Measurements from ENCODE around the gene GRXCR1. TPM values are rescaled to one million over a fixed set of nuclear protein-coding genes. Genes with fewer than 3 reads are reported as not detected.
A peak's percentile ranks its signal among the peaks of the same experiment; 100 is the strongest.

The GRXCR1 gene
- total RNA-seq, 2 experiments from 2014 or later: not detected

DNA sequence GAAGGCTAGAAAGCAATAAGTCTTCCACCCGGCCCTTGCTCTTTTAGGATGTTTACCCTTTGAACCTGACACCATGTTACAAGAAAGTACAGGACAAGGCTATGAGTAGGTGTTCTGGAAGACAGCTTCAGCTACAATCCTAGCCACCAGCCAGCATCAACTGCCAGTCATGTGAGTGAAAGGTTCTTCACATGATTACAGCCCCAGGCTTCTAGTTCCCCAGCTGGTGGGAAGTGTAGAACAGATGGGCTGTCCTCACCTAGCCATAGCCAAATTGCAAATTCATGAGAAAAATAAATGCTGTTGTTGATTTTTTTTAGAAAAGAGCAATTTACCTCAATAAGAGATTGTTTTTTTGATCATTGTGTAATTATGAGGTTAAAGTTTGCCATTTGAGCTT, 60.8 kb downstream of the GRXCR1 start:
- H3K36me3 Mint-ChIP-seq (ENCODE audit: low read depth): no peaks in the 10 kb centered on the region
- H3K27ac Mint-ChIP-seq: no peak overlapping the region
- H3K27me3 Mint-ChIP-seq (ENCODE audit: low read depth): peaks cover 2% of the 10 kb centered on the region
- H3K4me3 Mint-ChIP-seq: no peak overlapping the region
- no peaks in the 10 kb centered on the region for H3K9me3 Mint-ChIP-seq
- no peaks in the 10 kb centered on the region for H3K4me1 Mint-ChIP-seq (ENCODE audit: low read depth)
- DNase-seq: no peak
- CTCF ChIA-PET: no interaction called here
- intact Hi-C loops (cut with micrococcal nuclease): no loop called here

DNA sequence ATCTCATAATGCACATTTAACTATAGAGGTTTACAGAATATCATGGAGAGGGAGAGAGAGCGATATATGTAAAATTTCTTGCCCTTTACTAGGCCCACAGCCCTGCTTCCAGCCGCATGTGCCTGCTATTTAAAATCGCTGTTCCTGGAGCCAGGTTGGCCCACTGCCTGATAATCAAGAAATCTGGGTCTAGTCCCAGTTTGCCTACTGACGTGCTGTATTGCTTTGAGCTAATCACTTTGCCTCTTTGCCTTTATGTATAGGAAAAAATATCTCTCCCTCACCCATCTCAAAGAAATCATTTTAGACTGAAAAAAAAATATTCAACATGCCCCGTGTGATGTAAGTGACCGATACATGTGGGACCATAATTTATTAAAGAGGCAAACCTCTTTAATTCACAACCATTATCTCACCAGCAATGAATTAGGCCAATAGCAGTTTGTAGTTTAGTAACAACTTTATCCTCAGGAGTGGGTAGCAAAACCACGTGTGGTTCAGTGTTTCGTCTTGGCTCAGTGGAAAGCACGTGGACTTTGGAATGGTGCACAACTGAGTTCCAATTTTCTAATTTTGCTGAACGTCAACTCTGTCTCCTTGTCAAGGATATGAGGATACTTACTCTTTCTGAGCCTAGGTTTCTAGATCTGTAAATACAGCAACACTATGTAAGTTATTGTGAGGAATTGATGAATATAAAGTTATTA, 62.6 kb downstream of the GRXCR1 start:
- no peaks in the 10 kb centered on the region for H3K4me1 Mint-ChIP-seq (ENCODE audit: low read depth)
- H3K4me3 Mint-ChIP-seq: no peak overlapping the region
- H3K9me3 Mint-ChIP-seq: no peaks in the 10 kb centered on the region
- H3K27ac Mint-ChIP-seq: no peak overlapping the region
- DNase-seq: no peak
- H3K27me3 Mint-ChIP-seq (ENCODE audit: low read depth): peaks cover 2% of the 10 kb centered on the region
- CTCF ChIA-PET: no interaction called here
- intact Hi-C loops (cut with micrococcal nuclease): no loop called here
- H3K36me3 Mint-ChIP-seq (ENCODE audit: low read depth): no peaks in the 10 kb centered on the region

DNA sequence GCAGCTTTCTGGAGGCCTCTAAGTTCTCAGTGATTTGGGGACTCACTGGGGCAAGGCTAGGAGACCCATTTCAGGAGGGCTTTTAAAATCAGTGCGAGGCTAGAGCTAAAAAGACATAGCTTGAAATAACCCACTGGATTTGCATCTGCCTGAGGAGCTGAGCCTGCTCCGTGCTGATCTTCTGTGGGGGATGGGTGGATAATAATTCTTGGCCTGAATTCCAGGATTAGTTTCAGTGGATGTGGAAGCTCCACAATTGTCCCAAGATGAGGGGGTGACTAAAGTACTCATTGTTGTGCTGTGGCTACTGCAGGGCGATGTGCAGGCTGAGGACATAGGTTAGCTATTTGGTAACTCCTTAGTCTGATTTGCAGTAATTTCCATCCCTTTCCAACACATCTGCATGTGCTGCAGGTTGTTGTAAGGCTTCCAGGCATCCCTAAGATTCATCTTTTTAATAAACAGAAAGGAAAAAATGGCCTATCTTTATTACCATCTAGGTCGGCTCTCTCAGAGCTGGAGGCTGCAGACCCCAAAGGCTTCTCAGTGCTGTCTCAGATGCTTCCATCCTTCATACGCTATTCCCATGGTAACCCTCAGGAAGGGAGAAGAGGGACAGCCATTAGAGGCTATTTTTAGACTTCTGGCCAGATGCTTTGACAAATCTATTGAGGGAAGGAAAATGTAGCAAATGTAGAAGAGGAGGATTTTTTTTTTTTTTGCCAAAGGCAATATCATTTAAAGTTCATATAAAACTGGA, 63.4 kb downstream of the GRXCR1 start:
- no peak for DNase-seq
- intact Hi-C loops (cut with micrococcal nuclease): no loop called here
- CTCF ChIA-PET: no interaction called here
- Mint-ChIP-seq H3K4me3 (no peak overlapping the region), H3K9me3 (no peaks in the 10 kb centered on the region), H3K4me1 (ENCODE audit: low read depth) (no peaks in the 10 kb centered on the region), H3K36me3 (ENCODE audit: low read depth) (no peaks in the 10 kb centered on the region), H3K27me3 (ENCODE audit: low read depth) (peaks cover 2% of the 10 kb centered on the region), H3K27ac (no peak overlapping the region)

DNA sequence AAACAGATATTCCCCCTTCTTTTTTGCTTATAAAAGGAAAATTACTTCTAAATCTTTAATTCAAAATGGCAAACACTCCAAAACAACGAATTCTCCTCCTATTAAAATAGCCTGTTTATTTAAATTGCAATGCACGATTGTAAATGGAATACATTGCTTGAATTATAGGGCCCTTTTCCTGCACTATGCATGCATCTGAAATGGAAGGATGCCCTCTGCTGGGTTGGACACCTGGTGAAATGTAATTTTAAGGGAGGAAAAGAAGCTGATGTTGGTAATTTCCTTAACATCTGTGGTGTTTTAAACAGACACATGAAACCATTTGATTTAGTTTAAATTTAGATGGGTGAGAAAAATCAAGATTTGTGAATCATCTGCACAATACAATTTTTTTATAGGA, 72.8 kb downstream of the GRXCR1 start:
- intact Hi-C loops (cut with micrococcal nuclease): loop anchor here (1.0 kb wide), 1 partner anchor 397 kb away; no protein-coding TSS in a partner anchor
- H3K9me3 Mint-ChIP-seq: no peaks in the 10 kb centered on the region
- H3K36me3 Mint-ChIP-seq (ENCODE audit: low read depth): no peaks in the 10 kb centered on the region
- peaks cover 4% of the 10 kb centered on the region for H3K27me3 Mint-ChIP-seq (ENCODE audit: low read depth)
- CTCF ChIA-PET: no interaction called here
- peak; percentile 4 for DNase-seq
- no peak overlapping the region for H3K27ac Mint-ChIP-seq
- H3K4me1 Mint-ChIP-seq (ENCODE audit: low read depth): no peaks in the 10 kb centered on the region
- H3K4me3 Mint-ChIP-seq: no peak overlapping the region

DNA sequence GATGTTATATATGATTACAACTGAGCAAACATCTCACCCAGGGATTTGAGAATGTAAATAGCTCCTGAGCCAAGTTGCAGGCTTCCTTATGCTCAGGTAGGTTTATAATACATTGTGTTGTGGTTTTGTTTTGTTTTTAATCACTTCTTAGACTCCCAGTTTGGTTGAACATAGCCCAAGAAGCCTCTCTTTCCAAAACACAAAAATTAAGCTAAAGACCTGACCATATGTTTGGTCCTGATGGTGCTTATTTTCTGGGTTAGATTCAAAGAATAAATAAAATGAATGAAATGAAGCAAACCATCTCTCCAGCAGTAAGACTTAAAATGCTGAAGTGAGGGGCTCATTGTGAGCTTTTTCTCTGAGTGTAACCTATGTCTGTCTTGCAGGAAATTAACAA, 93.5 kb downstream of the GRXCR1 start:
- no peak for DNase-seq
- Mint-ChIP-seq H3K9me3 (peaks cover 11% of the 10 kb centered on the region), H3K4me3 (no peak overlapping the region), H3K27me3 (ENCODE audit: low read depth) (no peaks in the 10 kb centered on the region), H3K4me1 (ENCODE audit: low read depth) (no peaks in the 10 kb centered on the region), H3K36me3 (ENCODE audit: low read depth) (peaks cover 2% of the 10 kb centered on the region), H3K27ac (no peak overlapping the region)
- CTCF ChIA-PET: no interaction called here
- intact Hi-C loops (cut with micrococcal nuclease): no loop called here

DNA sequence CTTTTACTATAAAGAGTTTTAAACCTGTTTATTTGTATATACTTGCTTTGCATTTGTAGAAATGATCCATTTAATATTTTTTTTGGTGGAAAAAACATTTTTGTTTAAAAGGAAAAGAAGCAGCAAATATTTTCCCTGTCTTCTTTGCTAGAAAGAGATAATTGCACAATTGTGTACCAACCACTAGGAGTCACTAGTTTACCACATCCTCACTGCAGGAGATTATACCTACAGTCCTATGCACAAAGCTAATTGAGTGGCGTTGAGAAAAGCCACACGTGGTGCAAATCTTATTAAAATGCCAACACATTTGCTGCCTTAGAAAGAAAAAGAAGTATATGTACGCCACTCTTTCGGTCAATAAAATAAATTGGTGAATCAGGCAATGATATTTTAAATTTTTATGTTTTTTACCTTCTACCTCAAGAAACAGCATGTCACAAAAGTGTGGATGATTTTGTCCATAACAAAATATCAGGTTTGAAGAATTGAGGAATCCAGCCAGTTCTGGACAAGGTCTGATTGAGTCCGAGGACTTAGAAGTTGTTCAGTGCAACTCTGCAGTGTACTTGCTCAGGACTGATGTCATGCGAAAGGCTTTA, 102.9 kb downstream of the GRXCR1 start:
- Mint-ChIP-seq H3K9me3 (peaks cover 6% of the 10 kb centered on the region), H3K36me3 (ENCODE audit: low read depth) (no peaks in the 10 kb centered on the region), H3K4me3 (no peak overlapping the region), H3K27me3 (ENCODE audit: low read depth) (no peaks in the 10 kb centered on the region), H3K4me1 (ENCODE audit: low read depth) (no peaks in the 10 kb centered on the region), H3K27ac (no peak overlapping the region)
- CTCF ChIA-PET: interaction anchor here (0.6 to 0.7 kb wide), 3 partner anchors 15 to 161 kb away, joined by 3 to 4 read pairs (median 3); no protein-coding TSS in a partner anchor
- DNase-seq: no peak
- intact Hi-C loops (cut with micrococcal nuclease): loop anchor here (1.0 to 5.0 kb wide), 2 partner anchors 137 to 1634 kb away; no protein-coding TSS in a partner anchor

DNA sequence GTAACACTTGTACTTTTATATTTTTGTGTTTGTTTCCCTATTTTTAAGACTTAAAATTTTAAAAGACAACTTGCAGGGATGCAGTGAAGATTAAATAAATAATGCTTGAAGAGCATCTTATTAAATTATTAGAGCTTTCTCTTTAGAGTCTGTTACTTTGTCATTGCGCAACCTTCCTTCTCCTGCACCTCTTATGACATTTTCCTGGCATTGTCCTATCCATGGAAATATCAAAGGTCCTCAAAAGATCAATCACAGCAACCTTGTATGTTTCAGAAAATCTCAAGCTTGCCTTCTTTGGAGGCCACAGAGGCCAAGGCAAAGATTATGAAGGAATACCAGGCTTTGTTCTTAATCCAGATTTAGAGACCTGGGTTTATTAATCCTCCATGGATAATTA, 116.3 kb downstream of the GRXCR1 start:
- intact Hi-C loops (cut with micrococcal nuclease): no loop called here
- H3K27me3 Mint-ChIP-seq (ENCODE audit: low read depth): no peaks in the 10 kb centered on the region
- CTCF ChIA-PET: interaction anchor here (0.6 kb wide), 1 partner anchor 192 kb away, joined by 3 read pairs; no protein-coding TSS in a partner anchor

DNA sequence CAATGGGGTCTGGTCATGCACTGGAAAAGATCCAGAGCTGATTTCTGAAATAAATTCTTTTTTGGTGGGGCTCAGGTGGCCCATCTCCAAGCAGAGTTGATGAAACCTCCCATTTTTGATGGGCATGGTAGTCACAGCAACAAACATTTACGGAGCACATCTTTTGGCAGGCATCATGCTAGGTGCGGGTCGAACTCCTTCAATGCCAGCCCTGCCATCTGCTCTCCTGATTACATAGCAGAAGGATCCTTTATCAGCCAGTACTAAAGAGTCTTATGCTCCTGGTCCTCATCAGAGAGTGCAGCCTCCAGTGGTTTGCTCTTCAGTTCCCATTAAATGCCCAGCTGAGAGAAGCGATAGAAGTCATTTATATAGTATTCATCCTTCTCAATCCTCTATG, 121.7 kb downstream of the GRXCR1 start:
- Mint-ChIP-seq H3K36me3 (ENCODE audit: low read depth) (no peaks in the 10 kb centered on the region), H3K27me3 (ENCODE audit: low read depth) (no peaks in the 10 kb centered on the region), H3K4me1 (ENCODE audit: low read depth) (no peaks in the 10 kb centered on the region), H3K4me3 (no peak overlapping the region), H3K9me3 (no peaks in the 10 kb centered on the region), H3K27ac (no peak overlapping the region)
- intact Hi-C loops (cut with micrococcal nuclease): no loop called here
- DNase-seq: no peak
- CTCF ChIA-PET: no interaction called here

More for the DNA sequence above, 116.3 kb downstream of the GRXCR1 start:
- Mint-ChIP-seq H3K36me3 (ENCODE audit: low read depth) (no peaks in the 10 kb centered on the region), H3K9me3 (peaks cover 17% of the 10 kb centered on the region), H3K4me3 (no peak overlapping the region), H3K4me1 (ENCODE audit: low read depth) (no peaks in the 10 kb centered on the region), H3K27ac (no peak overlapping the region)
- no peak for DNase-seq

DNA sequence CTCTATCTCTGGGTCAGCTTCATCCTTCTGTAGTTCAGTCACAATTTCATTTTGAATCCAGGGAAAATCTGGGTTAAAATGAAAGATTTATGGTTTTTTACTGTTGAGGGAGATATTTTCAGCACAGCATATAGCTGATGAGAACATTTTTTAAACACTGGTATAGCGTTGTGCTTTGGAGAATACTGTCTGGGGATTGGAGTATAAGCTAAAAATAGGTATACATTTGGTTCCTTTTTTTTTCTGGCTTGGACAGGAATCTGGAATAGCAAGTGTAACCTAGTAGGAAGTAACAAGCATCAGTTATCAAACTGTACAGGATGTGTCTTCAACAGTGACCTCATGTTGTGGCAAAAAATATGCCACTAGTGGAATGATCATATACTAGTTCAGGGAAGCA, 149.1 kb downstream of the GRXCR1 start:
- Mint-ChIP-seq H3K27ac (no peak overlapping the region), H3K36me3 (ENCODE audit: low read depth) (no peaks in the 10 kb centered on the region), H3K27me3 (ENCODE audit: low read depth) (no peaks in the 10 kb centered on the region), H3K4me3 (no peak overlapping the region), H3K9me3 (no peaks in the 10 kb centered on the region), H3K4me1 (ENCODE audit: low read depth) (no peaks in the 10 kb centered on the region)
- intact Hi-C loops (cut with micrococcal nuclease): no loop called here
- DNase-seq: no peak
- CTCF ChIA-PET: no interaction called here

DNA sequence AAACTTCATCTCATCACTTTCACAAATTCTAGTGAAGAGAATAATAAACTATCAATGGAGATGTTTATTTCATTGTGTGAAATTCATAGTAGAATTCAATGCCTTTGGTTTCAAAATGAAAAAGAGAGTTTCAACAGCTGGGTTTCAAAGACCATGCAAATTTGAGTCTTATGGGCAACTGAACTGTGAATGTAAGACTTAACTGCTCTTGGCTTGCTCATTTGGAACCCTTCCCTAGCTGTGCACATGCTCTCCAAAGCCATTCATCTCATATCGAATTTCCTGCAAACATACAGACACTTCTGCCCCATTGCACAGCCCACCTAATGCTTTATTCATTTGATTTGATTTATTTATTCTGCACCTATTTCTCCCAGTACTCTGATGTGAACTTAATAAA, 154.5 kb downstream of the GRXCR1 start:
- no peak for DNase-seq
- CTCF ChIA-PET: no interaction called here
- Mint-ChIP-seq H3K27me3 (ENCODE audit: low read depth) (no peaks in the 10 kb centered on the region), H3K27ac (no peak overlapping the region), H3K9me3 (no peaks in the 10 kb centered on the region), H3K4me3 (no peak overlapping the region), H3K4me1 (ENCODE audit: low read depth) (no peaks in the 10 kb centered on the region), H3K36me3 (ENCODE audit: low read depth) (no peaks in the 10 kb centered on the region)
- intact Hi-C loops (cut with micrococcal nuclease): no loop called here

DNA sequence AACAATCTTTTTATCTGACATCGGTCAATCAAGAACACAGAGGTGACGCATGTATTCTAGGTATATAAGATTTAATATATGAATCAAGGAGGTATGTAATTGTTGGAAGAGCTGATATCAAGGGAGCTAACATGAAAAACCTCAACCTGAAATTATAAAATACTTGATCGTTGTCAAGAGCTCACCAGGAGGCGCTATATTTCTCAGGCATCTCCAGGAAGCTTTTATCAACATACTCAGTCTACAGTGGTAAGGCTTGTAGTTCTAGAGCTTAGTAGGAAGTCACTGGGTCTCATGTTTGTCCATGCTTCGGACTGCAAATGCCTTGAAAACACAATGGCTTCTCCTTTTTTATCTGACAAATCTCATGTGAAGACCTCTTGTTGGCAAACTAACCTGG, 156.1 kb downstream of the GRXCR1 start:
- H3K4me3 Mint-ChIP-seq: no peak overlapping the region
- CTCF ChIA-PET: no interaction called here

DNA sequence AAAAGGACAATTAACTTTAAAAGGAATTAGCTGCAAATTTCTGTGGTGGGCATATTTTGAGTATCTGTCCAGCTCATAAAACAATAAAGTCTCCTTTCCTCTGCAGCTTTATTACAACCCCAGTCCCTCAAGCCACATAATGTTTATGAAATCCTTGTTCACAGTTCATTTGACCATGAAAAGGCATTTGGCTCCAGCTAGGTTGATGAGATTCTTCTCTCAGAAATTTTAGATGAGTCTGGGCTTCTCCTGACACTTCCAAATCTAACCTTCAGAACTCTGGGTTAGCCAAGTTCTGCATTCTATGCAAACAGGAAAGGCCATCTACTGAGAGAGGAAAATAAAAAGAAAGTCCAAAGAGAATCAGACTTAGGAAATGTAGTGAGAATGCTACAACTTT, 156.8 kb downstream of the GRXCR1 start:
- H3K4me3 Mint-ChIP-seq: no peak overlapping the region
- no peaks in the 10 kb centered on the region for H3K36me3 Mint-ChIP-seq (ENCODE audit: low read depth)
- no peaks in the 10 kb centered on the region for H3K9me3 Mint-ChIP-seq
- no peaks in the 10 kb centered on the region for H3K27me3 Mint-ChIP-seq (ENCODE audit: low read depth)
- no peak for DNase-seq
- CTCF ChIA-PET: no interaction called here
- H3K4me1 Mint-ChIP-seq (ENCODE audit: low read depth): no peaks in the 10 kb centered on the region
- H3K27ac Mint-ChIP-seq: no peak overlapping the region
- intact Hi-C loops (cut with micrococcal nuclease): no loop called here

More for the DNA sequence above, 156.1 kb downstream of the GRXCR1 start:
- no peaks in the 10 kb centered on the region for H3K36me3 Mint-ChIP-seq (ENCODE audit: low read depth)
- no peaks in the 10 kb centered on the region for H3K27me3 Mint-ChIP-seq (ENCODE audit: low read depth)
- no peak for DNase-seq
- intact Hi-C loops (cut with micrococcal nuclease): no loop called here
- H3K4me1 Mint-ChIP-seq (ENCODE audit: low read depth): no peaks in the 10 kb centered on the region
- H3K9me3 Mint-ChIP-seq: no peaks in the 10 kb centered on the region
- H3K27ac Mint-ChIP-seq: no peak overlapping the region

DNA sequence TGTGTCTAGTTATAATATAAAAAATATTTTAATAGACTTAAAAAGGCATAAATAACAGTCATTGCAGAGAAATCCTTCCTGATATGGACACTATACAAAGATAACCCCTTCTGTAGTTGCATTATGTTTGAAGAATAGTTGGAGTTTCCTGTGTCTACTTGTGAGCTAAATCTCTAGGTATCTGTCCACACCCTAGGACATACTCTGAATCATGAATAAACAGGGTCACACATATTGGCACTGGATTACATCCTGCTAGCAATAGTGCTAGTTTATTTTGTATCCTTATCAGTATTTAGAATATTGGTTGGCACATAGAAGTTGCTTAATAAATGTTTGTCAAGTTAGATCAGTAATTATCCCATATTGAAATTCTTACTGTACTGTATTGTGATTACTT, 173.9 kb downstream of the GRXCR1 start:
- DNase-seq: no peak
- Mint-ChIP-seq H3K27me3 (ENCODE audit: low read depth) (no peaks in the 10 kb centered on the region), H3K9me3 (no peaks in the 10 kb centered on the region), H3K36me3 (ENCODE audit: low read depth) (no peaks in the 10 kb centered on the region), H3K27ac (no peak overlapping the region), H3K4me3 (no peak overlapping the region), H3K4me1 (ENCODE audit: low read depth) (no peaks in the 10 kb centered on the region)
- intact Hi-C loops (cut with micrococcal nuclease): no loop called here
- CTCF ChIA-PET: no interaction called here
